NCI-H524 treated with DMSO at 0.1 percent for 48 hours (cell line): ENCODE results near the gene MAGI2.
A peak's percentile ranks its signal among the peaks of the same experiment; 100 is the strongest.
"Not testable (repeated sequence)": the region's sequence is repeated elsewhere in the genome, so short reads cannot be mapped to it uniquely, and the experiment has no call there.

Experiments used
- DNase-seq: peaks from one replicate; lab custom pipeline; 2025; lab: John Stamatoyannopoulos, UW

MAGI2 gene

GRCh38 chr7:78038465-78039080, 1414.9 kb downstream of the MAGI2 start:
- no peak for DNase-seq

DNA sequence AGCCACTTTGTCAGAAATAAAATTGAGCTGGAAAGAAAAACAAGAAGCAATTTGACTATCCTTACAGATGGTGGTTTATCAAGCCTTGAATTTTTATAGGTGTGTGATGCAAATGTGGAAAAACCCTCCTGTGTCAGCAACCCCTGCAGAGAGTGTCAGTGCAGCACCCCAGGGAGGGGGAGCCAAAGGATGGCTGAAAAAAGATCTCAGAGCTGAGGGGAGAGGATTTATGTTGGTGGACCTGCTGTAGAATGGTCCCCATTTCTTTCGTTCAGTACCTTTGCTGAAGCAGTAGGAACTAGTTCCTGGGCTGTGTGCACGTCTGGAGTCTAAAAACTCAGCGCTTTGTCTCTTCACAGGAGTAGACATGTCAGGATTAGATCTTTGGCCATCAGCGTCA, 1415.9 kb downstream of the MAGI2 start:
- no peak for DNase-seq

GRCh38 chr7:78033410-78033809, 1420.1 kb downstream of the MAGI2 start:
- DNase-seq = no peak

GRCh38 chr7:78026492-78026891, 1427.0 kb downstream of the MAGI2 start:
- no peak for DNase-seq

DNA sequence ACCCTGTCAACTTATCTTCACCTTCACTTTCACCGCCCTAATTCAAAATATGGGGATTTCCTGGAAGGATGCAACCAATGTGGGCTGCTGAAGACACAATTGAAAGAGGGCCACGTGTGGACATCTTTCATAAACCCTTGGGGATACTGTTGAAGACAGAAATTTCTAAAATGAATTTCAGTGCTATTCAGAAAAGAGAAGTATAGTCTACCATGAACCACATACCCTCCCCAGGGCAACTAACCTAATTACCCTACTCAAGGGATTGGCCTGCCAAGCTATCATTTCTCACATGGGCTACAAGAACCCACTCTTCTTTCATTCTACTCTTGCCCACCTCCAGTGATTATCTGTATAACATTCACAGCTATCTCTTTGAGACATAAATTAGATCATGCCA, 1428.9 kb downstream of the MAGI2 start:
- no peak for DNase-seq

DNA sequence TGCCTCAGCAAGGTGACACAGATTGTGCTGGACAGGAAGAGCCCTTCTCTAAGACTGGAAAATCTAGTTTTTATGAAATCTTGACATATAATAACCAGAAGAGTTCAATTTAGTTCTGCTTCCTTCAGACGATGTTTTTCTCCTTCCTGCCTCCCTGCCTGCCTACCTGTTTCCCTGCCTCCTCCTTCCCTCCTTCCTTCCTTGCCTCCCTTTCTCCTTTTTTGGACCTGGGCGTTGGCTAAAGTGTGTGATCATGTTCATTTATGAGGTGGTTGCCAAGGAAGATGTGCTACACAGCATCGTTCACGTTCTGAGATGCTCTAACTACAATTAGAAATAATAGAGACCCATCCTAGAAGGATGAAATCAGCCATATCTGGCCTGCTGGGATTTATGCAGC, 1430.3 kb downstream of the MAGI2 start:
- no peak for DNase-seq

DNA sequence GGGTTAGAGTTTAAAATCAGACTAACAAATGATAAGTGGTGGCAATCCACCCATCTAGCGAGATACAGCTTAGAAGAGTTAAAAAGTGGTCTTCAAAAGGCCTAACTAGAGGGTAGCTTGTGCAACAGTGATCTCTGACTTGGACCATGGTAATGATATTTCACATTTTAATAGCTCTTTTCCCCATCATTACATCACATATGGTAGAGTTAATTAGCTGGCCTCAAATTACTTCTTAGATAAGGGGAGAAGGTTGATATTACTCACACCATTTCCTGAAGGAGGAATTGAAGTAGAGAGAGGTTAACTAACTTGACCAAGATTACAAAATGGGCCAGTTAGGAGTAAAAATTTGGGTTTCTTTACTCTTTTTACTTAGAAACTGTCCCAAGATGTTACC, 1431.3 kb downstream of the MAGI2 start:
- no peak for DNase-seq

- DNase-seq = no peak
Observed at GRCh38 chr7:78020874-78021249, 1432.6 kb downstream of the MAGI2 start.

- peak; percentile 21 for DNase-seq
Observed at GRCh38 chr7:78020136-78020873, 1433.2 kb downstream of the MAGI2 start.

DNA sequence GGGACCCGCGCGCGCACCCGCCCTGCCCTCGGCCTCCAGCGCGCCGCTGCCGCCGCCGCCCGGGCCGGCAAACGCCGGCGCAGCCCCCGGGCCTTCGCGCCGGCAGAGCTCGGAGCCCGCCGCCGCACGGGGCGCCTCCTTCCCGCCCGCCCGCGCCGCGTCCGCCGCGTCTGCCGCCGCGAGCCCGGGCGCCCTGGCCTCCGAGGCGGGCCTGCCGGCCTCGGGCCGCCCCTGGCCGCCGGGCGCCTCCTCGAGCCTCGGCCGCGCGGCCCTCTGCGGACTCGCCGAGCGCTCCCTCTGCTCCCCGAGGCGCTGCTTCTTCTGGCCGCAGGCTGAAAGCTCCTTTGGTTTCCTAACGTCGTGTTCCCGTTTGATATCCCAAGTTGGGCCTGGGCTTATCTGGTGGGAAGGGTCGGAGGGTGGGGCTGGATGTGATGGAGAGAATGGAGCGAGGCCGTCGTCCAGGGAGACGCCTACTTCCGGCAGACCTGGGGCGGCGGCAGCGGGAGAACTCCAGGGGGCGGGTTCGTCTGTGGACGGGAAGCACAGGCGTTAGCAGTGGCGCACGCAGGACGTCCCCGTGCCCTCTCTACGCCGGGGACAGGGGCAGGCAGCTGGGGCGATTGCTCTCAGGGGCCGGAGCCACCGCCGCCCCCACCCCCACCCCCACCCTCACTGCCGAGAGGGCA, 1433.9 kb downstream of the MAGI2 start:
- DNase-seq = peak; percentile 56

DNA sequence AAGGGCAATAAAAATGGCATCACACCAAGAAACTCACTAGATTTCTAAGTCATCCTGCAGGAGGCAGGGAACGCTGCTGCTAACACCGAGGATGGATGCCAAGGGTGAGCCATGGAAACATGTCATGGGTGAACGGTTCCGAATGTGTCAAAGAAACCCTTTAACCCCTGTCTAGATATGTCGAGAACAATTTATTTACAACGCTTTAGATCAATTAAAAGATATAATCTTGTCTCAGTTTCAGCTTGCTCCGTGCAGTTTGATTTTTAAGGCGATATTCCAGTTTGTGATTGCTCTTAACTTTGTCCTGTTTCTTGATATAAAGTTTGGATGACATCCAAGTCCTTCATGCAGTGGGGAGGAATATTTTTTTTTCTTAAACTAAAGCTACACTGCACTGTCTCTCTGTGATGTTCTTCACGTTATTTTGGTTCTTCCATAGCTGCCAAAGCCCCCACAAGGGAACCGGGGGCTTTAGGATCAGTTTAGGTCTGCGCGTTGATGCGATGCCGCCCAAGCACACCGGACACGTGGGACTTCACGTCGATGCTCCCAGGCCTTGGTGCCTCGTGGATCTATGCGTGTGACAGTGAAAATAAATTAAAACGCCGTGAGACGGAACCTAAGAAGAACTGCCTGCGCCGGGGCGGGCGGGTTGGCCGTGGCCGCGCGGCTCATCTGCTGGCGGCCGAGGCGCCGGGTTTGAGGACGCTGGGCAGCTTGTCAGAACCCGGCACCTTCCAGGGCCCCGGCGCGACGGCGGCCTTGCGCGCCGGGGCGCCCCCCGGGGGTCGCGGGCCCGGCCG, 1434.6 kb downstream of the MAGI2 start:
- DNase-seq = no peak

GRCh38 chr7:78017591-78018100, 1435.8 kb downstream of the MAGI2 start:
- DNase-seq = no peak

DNA sequence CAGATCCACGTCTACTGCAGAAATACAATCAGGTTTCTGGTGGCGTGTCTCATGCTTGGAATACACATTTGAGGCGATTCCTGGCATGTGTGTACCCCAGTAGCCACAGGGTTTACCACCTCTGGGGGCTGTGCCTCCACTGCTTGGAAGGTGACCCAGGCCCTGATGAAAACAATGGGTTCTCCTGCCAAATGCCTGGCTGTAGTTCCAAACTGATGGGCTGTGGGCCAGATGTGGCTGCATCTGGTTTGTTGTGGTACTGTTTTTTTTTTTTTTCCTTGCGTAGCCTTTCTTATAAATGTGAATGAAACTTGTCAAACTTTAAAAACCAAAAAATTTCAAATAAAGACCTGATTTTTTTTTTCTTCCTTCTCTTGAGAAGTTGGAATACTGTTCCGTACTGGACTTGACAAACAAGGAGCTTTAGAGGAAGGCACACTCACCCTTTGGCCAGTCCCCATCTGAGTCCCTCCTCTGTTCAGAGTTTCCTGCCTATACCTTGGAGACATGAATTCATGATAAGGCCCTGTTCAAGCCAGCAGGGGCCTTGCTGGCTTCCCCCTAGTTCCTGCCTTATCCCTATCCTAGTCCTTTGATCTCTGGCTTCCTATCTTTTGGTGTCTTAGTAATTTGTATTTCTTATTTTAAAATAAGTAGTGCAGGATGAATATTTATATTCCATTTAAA, 1437.8 kb downstream of the MAGI2 start:
- no peak for DNase-seq

DNA sequence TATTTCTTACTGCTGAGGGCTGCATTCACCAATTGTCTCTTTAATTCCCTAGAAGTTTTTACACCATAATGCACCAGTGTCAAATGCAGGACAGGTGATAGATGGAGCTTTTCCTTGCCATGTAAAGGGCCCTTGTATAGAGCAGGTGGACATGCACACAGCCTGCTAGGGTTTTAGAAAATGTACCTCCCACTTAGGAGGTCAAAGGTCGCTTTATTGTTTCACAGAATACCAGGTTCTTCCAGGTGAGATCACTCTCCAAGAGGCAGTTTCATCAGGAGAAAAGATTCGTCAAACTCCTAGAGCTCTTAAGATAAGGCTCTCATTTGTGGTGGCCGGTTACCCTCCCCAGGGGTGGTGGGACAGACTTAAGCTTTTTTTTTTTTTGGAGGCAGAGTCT, 1439.1 kb downstream of the MAGI2 start:
- DNase-seq = no peak

DNA sequence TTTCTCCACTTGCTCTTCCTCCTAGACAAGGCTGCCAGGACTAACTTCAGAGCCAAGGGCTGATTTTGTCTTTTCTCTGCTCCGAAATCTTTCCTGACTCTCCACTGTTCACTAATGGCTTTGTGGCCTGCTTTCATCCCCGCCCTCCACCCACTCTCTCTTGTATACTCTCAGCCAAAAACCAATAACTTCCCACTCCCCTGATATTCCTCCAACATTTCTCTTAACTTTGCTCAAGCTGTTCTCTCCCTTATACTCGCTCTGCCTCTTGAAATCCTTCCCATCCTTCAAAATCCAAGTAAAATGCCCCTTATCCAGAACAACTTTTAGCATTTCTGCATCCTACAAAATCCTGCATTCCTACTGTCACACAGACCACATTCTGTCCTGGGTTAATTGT, 1440.1 kb downstream of the MAGI2 start:
- DNase-seq = no peak

- DNase-seq = no peak
Observed at GRCh38 chr7:78011642-78012041, 1441.8 kb downstream of the MAGI2 start.

DNA sequence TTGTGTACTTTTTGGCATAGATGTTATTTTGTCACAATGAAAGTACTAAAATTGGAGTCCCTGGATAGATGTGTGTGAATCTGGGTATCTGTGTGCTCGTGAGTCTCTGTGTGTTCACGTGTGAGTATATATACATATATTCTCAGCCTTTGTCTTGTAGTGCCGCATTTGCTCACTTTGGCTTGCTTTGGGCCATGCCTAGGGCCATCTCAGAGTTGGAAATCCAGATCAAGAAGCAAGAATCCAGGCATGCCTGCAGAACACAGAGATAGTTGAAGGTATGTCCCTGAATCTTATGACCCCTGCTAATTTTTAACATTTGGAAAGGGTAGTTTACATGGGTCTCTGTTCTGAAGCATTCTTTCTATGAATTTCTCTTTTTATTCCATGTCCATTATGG, 1446.2 kb downstream of the MAGI2 start:
- DNase-seq = no peak

DNA sequence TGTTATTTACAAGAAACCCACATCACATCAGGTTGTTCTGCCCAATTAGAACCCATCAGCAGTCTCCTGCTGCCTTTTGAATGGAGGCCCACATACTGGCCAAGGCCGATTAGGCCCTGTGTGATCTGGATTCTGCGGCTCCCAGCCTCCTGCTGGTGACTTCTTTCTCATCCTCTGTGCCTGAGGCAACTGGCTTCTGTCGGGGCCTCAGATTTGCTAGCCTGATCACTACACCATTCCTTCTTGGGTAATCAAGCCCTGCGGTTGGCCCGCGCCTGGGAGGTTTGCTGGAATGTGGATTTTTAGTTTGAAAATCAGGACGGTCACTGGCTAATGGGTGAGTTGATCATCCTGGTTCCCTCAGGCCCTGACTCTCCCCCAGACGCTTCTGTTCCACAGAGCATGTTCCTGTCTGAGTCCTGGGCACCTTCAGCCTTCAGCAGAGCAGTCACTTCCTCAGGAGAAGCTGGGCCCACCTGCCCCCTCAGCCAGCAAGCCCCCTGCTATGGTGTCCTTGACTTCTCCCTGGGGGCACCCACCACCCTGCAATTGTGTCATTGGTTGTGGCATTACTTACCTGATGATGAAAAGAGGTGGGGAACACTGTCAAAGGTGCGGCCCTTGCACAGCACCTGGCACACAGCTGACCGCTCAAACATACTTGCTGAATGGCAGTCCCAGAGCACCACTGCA, 1447.3 kb downstream of the MAGI2 start:
- no peak for DNase-seq

DNA sequence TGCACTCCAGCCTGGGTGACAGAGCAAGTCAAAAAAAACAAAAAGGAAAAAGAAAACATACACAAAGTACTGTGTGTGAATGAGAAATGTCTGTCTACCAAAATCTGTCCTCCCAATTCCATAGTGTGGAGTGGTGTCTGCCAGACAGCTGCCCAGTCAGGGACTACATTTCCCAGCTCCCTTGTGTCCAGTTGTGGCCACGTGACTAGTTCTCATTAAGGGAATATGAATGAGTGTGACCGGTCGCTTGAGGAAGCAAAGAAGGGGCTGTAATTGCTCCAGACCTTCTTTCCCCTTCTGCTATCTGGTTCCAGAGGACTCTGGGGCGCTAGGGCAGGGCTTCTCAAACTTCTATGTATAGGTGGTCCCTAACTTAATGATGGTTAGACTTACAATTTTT, 1450.8 kb downstream of the MAGI2 start:
- no peak for DNase-seq

DNA sequence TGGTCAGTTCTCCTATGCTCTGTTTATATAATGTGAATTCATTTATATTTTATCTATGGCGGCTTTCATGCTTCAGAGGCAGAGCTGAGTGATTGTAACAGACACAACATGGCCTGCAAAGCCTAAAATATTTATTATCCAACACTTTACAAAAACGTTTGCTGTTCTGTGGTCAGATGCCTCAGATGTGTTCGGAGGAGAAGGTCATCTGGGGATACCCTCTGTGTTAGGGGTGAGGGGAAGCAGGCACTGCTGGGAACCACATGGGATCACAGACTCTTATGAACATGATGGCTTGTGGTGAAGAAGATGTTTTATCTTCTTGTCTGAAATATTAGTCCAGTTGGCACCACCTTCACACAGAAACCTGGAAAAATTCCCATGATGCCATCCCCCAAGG, 1451.4 kb downstream of the MAGI2 start:
- DNase-seq = no peak

DNA sequence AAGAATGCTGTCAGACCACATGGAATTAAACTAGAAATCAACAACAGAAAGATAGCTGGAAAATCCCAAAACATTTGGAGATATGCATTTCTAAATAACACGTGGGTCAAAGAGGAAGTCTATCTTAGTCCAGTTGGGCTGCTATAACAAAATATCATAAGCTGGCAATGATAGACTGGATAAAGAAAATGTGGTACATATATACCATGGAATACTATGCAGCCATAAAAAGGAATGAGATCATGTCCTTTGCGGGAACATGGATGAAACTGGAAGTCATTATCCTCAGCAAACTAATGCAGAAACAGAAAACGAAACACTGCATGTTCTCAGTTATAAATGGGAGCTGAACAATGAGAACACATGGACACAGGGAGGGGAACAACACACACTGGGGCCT, 1454.3 kb downstream of the MAGI2 start:
- not testable (repeated sequence) for DNase-seq
